Fibroblast of lung (primary cell): ENCODE results near the gene MRPL58.

Experiments
- CTCF ChIP-seq, 2 donors: IDR thresholded peaks in 1 of 2; conservative IDR thresholded peaks in 1 of 2; 1 replicate in 1 of 2; 2 replicates in 1 of 2; pipeline ENCODE4 v1.5.1; 2011 to 2012; ENCODE audit warnings: low read length in 2 of 2, control low read depth in 1 of 2, inconsistent platforms in 1 of 2, low read depth in 1 of 2, mild to moderate bottlenecking in 1 of 2
- EZH2 ChIP-seq: IDR thresholded peaks from 2 replicates; pipeline ENCODE4 v1.5.1; 2012; ENCODE audit warnings: low read length, control low read depth, mild to moderate bottlenecking; ENCODE audit errors: missing control alignments

DNA sequence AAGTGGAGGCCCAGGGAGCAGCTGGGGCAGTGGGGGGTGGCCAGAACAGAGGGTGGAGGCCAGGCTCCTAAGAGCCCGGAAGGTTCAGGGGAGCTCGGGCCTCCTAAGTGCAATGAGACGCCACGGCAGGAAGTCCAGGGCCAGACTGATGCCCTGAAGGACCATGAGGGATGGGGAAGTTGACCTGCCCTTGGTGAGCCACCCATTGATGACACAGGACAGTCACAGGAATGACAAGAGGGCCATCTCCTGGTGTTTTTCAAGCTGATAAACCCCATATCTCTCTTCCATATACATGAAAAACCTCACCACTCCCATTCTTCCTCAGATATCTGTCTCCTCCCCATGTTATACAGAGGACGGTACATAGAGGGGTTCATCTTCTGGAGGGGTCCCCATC lies 5.8 kb upstream of the MRPL58 start:
- TF ChIP-seq CTCF (conservative IDR thresholded peaks at IDR 0.05 in 1 of 2, IDR thresholded peaks at IDR 0.05 in 1 of 2; ENCODE audit: low read depth in 1 of 2, low read length in 2 of 2) (no peak), EZH2 (no peak)
